Stromal cell of bone marrow (primary cell): ENCODE measurements around the gene ELP1.
"Not testable (repeated sequence)": the region's sequence is repeated elsewhere in the genome, so short reads cannot be mapped to it uniquely, and the experiment has no call there.

Experiments
- DNase-seq: peaks from one replicate; pipeline ENCODE4 v3.0.0-alpha.2; 2012; ENCODE audit warnings: low read depth

The ELP1 gene

DNA sequence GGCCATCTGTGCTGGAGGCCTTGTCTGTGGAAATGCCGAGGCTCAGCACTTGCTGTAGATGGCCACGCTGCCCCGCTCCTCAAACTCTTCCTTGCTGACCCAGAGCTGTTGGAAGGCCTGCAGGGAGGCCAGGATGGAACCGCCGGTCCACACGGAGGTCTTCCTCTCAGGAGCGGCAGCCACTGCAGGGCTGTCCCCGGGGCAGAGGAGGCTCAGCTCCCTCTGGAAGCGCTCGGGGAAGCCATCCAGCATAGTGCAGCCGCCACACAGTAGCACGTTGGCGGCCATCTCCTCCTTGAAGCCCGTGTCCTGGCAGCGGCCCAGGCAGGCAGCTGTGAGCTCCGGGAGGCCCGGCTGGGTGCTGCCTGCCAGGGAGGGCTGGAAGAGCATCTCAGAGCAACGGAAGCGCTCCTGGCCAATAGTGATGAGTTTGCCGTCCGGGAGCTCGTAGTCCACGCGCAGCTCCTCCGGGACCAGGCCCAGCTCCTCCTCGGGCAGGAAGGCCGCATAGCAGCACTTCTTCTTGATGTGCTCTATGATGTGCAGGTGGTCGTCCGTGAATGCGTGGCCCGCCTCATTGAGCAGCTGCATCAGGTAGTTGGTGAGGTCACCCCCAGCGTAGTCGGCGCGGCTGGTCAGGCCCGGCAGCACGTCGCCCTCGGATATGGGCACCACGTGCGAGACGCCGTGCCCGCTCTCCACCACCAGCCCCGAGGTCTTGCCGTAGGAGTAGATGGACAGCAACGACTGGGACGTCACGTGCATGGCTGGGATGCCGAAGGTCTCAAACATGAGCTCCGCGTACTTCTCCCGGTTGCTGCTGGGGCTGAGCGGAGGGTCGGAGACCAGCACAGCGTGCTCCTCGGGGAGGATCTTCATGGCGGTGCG, 79.0 kb downstream of the ELP1 start:
- no peak for DNase-seq

DNA sequence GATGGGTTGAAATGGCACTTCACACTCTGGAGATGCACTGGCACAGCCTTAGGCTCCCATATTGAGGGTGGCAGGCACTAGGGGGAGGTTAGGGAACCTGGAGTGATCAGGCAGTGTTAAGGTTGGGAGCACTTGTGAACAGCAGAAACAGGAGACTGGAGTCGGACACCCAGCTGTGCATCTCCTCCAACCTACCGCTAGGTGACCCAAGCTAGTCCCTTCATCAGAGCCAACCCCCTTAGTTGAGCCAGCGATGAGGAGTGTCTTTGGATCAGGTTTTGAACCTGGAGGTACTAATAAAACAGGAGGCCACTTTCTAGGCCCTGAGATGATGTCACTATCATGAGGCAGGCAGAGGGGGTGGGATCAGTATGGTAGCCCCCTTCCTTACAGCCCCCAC, 79.8 kb downstream of the ELP1 start:
- DNase-seq = no peak

DNA sequence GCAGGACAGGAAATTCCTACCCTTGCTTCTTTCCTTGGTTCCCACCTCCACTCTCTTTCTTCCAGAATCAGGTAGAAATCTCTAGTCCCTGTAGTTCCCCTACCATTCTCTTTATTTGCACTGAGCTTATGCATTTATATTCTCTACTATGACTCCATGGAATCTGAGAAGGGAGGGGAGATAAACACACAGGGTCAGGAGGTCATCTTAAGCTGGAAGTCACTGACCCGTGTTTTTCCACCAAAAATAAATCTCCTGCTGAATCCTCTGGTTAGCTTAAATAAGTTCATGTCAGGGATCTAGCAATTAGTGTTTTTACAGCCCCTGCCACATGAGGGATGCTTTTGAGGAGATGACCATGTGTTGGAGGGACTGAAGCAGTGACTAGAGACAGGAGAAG, 81.8 kb downstream of the ELP1 start:
- no peak for DNase-seq

DNA sequence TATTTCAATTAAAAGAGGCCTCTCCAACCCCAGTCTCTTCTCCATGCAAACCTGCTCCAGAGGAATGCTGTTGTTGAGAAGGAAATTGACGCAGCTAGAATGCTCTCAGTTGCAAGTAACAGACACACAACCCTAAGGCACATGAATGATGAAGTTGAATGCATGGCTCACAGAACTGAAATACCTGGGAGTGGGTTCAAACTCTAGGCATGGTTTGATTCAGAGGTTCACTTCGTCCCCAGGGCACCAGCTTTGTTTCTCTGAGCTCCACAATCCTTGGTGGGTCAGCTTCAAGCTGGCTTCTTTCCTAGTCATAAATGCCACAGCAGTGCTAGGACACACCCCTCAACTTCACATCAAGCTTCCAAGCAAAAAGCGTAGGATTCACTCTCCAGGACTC, 82.8 kb downstream of the ELP1 start:
- DNase-seq = no peak

DNA sequence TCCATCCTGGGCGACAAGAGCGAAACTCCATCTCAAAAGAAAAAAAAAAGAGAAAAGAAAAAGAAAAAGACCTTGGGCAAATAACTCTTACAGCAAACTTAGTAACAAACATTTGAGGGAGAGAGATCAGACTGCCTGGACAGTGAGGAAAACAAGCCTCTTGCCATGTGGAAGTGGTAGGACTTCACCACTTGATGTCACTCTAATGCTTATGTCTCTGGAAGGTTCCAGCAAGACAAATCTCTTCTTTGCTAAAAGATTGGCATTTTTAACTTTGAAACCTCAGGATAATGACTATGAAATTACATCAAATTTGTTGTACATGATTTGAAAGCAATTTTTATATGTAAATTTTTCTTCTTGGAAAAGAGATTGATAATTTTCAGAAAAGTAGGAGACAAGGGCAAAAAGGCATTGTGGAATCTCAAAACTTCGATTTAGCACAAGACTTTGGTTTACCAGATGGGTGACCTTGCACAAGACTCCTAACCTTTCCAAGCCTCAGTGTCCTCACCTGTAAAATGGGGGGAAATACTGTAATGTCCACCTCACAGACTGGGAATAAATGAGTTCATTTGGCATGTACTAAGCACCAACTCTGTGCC, 83.5 kb downstream of the ELP1 start:
- no peak for DNase-seq

DNA sequence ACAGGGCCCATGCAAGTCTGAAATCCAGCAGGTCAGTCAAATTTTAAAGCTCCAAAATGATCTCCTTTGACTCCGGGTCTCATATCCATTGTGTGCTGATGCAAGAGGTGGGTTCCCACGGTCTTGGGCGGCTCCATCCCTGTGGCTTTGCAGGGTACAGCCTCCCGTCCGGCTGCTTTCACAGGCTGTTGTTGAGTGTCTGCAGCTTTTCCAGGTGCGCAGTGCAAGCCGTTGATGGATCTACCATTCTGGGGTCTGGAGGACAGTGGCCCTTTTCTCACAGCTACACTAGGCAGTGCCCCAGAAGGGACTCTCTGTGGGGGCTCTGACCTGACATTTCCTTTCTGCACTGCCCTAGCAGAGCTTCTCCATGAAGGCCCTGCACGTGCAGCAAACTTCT, 85.6 kb downstream of the ELP1 start:
- not testable (repeated sequence) for DNase-seq

DNA sequence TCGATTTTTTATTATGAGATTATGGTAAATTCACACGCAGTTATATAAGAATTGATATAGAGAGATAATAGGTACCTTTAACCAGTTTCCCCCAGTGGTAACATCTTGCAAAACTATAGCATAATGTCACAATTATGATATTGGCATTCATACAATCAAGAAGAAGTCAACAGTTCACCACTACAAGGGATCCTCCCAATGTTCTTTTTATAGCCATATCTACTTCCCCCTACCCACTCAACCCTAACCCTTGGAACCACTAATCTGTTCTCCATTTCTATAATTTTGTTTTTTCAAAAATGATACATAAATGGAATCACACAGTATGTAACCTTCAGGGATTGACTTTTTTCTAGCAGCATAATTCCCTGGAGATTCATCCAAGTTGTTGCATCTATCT, 88.0 kb downstream of the ELP1 start:
- DNase-seq = no peak

DNA sequence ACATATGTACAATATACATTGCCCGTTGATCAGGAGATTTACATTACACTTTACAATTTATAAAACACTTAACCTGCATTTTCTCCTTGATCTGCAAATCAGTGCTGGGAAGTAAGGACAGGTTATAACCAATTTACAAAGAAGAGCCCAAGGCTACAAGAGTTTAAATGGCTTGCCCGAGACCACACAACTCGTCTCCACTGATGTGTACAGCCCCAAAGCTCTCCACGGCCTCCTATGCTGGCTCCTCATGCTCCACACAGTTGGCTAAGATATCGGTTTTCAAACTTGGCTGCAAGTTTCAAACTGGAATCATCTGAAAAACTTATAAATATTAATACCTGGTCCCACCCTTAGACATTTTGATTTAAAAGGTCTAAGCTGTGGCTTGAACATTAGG, 88.4 kb downstream of the ELP1 start:
- no peak for DNase-seq

DNA sequence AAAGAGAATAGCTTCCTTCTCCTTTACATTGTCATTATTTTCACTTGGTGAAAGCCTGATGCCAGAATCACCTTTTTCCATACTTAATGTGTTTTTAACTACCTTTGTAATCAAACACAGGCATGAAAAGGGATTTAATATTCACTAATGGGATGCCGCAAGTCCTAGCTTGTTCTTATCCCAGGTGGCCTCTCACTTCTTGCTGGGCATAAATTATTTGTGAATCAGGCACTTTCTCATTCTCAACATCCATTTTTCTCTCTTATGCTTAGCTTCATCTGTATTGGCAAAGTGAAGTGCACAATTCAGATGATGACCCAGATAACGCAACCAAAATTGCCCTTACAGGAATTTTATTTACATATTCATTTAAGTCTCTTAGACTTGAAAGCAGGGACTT, 89.1 kb downstream of the ELP1 start:
- DNase-seq = no peak

DNA sequence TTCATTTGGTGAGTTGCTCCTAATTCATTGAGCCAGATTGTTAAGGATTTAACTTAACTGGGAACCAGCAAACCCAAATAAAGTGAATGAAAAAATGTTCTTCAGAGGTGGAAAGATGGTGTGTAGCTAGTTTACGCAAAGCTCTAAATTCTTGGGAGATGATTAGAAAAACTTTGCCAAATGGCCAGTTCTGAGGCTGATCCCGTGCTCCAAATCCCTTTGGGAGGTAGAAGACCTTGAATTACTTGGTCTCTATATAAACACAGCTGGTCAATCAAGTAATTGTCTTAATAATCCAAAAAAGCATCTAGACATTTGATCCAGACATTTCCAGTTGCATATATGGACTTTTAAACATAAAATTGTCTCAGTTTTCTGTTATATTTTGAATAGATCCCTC, 89.5 kb downstream of the ELP1 start:
- no peak for DNase-seq

DNA sequence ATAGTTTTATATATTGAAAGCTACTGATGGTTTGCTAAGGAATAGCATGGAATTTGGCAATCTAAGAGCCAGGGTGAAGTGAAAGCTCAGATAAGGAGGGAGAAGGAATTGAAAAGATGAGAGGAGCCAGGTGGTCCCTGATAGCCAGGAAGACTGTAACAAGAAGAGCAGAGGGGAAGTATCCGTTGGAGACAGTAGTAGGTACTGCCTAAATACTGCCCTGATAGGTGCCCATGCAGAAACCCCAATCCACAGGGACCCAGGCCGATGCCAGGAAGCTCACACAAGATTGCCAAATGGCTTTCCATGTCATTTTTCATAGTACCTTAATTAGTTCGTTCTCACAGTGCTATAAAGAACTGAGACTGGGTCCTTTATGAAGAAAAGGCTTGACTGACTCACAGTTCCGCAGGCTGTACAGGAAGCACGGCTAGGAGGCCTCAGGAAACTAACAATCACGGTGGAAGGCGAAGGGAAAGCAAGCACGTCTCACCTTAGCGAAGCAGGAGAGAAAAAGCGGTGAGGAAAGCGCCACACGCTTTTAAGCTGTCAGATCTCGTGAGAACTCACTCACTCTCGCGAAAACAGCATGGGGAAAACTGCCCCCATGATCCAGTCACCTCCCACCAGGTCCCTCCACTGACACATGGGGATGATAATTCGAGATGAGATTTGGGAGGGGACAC, 91.2 kb downstream of the ELP1 start:
- no peak for DNase-seq

DNA sequence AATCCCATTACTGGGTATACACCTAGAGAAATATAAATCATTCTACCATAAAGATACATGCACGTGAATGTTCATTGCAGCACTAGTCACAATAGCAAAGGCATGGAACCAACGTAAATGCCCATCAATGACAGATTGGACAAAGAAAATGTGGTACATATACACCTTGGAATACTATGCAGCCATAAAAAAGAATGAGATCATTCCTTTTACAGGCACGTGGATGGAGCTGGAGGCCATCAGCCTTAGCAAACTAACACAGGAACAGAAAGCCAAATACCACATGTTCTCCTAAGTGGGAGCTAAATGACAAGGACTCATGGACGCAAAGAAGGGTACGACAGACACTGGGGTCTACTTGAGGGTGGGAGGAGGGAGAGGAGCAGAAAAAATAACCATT, 94.4 kb downstream of the ELP1 start:
- not testable (repeated sequence) for DNase-seq

DNA sequence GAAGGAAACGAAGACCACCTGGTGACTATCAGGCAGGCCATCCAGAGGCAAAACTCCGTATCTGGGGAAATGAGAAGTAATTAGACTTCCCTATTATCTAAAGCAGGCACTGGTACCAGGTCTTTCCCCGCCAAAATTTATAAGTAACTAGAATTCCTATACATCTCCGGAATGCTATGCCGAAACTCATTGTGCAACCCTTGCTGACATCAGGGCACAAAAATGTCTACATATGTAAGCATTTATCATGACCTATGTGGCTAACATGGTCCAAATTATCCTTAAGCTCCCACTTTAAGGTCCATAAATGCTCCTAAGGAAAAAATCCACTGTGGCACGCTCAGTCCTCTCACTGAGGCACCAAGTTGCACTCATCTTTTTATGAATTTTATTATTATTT, 95.9 kb downstream of the ELP1 start:
- DNase-seq = no peak

DNA sequence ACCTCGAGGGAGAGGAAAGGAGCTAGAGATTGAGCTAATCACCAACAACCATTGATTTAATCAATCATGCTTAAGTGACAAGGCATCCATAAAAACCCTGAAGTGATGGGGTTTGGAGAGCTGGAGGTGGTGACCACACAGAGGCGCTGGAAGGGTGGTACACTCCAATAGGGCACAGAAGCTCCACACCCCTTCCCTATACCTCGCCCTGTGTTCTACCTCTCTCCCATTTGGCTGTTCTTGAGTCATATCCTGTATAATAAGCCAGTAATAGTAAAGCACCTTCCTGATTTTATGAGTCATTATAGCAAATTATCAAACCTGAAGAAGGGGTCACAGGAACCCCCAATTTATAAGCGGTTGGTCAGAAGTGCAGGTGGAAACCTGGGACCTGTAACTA, 96.4 kb downstream of the ELP1 start:
- DNase-seq = no peak

DNA sequence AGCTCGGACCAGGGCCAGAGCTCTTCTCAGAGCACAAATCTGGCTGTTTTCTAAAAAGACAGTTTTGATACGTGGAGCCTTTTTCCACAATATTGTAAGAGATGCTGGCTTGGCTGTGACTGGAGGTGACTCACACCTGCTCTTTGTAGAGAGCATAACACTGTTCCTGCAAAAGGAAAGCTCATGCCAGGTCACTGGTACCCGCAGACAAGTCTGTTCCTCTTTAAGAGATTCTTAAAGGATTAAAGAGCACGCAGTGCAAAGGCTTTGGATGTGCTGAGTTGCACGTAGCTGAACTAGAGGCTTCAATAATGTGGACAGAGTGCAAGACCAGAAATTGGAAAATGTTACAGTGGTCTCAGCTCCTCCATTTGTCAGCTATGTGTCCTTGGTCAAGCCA, 97.1 kb downstream of the ELP1 start:
- DNase-seq = no peak

DNA sequence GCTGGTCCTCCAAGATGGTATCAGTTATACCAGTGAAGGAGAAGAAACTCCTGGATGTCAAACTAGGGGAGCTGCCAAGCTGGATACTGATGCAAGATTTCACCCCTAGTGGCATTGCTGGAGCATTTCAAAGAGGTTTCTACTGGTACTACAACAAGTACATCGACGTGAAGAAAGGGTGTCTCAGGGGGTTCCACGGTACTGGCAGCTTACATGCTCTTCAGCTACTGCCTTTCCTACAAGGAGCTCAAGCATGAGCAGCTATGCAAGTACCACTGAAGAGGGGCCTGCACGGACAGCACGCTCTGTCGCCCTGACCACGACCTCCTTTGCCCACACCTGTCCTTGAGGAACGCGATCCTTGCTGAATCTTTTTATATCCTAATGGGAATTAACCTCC, 97.6 kb downstream of the ELP1 start:
- DNase-seq = no peak

DNA sequence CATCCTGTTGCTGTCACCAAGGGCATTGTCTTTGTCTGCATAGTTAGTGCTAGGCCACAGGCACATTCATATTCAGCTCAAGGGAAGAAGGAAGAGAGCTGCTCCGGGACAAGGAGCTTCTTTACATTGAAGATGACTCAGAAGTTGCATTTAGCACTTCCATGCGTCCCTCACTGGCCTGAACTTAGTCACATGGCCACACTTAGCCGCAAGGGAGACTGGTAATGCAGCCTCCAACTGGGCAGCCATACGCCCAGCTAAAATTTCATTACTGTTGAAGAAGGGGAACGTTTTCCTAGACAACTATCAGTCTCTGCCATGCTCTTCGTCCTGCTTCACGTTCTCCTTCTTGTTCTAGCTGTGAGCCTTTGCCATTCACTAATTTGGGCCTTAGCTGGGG, 98.1 kb downstream of the ELP1 start:
- no peak for DNase-seq

DNA sequence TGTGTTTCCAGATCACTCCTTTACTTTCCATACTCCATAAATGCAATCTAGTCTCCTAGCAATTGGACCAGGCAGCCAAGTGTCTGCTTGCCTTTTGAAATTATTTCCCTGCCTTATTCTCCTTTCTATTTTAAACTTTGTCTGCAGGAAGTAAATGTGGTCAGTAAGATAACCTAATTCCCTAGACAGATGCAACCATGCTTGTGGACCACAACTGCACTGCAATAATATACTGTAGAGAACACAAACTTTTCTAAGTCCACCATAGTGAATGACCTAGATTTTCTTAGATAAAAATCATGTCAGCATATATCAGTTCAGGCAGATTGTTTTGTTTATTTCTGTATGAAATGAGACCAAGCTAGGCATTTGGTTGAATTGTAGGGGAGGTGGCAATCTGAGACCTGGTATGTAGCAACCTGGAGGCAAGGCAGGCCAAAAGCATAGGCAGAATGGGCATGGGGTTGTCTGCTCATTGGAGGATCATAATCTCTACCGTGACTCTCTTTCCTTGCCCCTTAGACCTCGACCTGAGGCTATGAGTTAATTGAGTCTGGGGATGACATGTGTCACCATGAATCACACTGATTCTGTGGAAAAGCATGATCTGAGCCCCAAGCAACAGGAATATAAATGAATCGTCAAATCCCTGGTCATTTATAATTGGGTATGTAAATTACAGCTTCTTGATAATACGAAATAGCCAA, 98.8 kb downstream of the ELP1 start:
- no peak for DNase-seq

DNA sequence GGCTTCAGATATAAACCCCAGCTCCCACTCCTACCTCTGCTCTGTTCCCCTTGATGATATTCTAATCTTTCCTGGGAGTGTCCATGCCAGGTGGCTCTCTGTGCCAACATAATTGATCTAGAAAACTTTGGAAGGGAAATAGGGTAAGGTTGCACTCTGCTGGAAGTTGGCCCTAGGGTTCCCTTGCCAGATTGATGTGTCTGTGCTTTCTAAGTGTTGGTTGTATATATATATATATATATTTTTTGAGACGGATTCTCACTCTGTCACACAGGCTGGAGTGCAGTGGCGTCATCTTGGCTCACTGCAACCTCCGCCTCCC, 101.8 kb downstream of the ELP1 start:
- no peak for DNase-seq

DNA sequence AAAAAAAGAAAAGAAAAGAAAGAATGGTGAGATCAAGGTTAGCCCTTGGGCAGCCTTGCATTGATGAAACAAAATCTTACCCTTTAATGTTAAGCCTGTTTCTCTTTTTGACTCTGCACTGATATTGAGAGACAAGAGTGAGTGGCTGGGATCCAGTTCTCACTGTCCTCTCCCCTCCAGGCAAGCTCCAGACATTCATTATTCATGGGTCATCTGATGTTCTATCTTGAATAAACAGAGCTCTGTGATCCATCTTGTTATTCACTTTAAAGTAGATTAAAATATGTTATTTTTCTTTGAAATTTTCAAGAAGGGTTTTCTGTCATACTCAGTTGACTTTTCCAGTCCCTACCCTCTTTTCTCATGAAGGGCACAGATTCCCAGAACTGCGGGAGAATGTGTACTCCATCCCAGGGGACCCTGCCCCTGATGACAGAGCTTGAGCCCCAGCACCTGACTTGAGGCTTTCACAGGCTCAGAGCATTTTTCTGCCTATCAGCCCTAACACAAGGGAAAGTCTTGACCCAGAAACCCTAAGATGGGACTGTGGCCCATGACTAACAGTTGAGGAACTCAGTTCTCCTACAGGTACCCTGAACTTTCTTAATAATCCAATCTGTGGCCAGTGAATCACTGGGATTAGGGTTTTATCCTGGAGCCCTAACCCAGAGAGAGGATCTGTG, 102.3 kb downstream of the ELP1 start:
- no peak for DNase-seq

DNA sequence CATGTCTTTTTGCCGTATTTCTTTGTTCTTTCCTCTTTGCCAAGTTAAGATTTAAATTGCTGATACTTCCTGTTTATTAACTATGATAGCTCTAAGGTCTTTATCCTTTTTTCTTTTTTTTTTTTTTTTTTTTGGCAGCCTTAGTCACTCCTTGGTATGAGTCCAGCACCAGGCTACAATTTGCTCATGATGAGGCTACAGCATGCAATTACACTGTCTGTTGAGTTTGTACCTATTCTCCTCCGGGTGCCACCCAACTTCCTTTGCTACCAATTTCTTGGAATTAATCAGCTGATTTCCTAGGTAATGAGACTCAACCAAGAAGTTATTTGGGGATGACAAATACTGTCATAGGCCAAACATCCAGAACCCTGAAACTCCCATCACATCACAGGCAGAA, 103.7 kb downstream of the ELP1 start:
- no peak for DNase-seq

DNA sequence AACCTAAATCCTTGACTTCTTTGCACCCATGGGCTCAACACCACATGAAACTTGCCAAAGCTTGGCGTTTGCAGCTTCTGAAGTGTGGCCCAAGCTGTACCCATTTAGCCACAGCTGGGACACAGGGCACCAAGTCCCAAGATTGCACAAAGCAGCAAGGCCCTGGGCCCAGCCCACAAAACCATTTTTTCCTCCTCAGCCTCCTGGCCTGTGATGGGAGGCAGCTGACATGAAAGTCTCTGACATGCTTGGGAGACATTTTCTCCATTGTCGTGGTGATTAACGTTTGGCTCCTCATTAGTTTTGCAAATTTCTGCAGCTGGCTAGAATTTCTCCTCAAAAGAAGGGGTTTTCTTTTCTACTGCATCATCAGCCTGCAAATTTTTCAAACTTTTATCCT, 110.1 kb downstream of the ELP1 start:
- DNase-seq = no peak
